GM18520 (cell line): ENCODE measurements around the gene ADPRS.
A peak's percentile ranks its signal among the peaks of the same experiment; 100 is the strongest.

Source experiments
- ATAC-seq: cut with Tn5 transposase; IDR thresholded peaks from one replicate; pipeline ENCODE4 v1.9.1; 2021; ENCODE audit not compliant: unreplicated experiment

Gene ADPRS

GRCh38 chr1:36128905-36129206 is 40.2 kb downstream of the ADPRS start:
- no peak for ATAC-seq

- no peak for ATAC-seq
Observed at GRCh38 chr1:36132029-36132428, 43.3 kb downstream of the ADPRS start.

- ATAC-seq: no peak
Observed at GRCh38 chr1:36133484-36133883, 44.8 kb downstream of the ADPRS start.

- ATAC-seq: no peak
Observed at GRCh38 chr1:36134031-36134430, 45.3 kb downstream of the ADPRS start.

GRCh38 chr1:36134505-36135329 is 46.0 kb downstream of the ADPRS start:
- no peak for ATAC-seq

- no peak for ATAC-seq
Observed at GRCh38 chr1:36135330-36135667, 46.6 kb downstream of the ADPRS start.

GRCh38 chr1:36135796-36136195 is 47.1 kb downstream of the ADPRS start:
- ATAC-seq: no peak

- ATAC-seq: no peak
Observed at GRCh38 chr1:36136535-36136934, 47.8 kb downstream of the ADPRS start.

- no peak for ATAC-seq
Observed at GRCh38 chr1:36137226-36137625, 48.5 kb downstream of the ADPRS start.

- no peak for ATAC-seq
Observed at GRCh38 chr1:36137776-36138175, 49.1 kb downstream of the ADPRS start.

GRCh38 chr1:36139521-36139920 is 50.8 kb downstream of the ADPRS start:
- ATAC-seq: no peak

- ATAC-seq: no peak
Observed at GRCh38 chr1:36142121-36142520, 53.4 kb downstream of the ADPRS start.

- peak; percentile 61 for ATAC-seq
Observed at GRCh38 chr1:36143424-36143823, 54.7 kb downstream of the ADPRS start.
